ENCODE data around the gene PNP. TPM values are rescaled to one million over a fixed set of nuclear protein-coding genes. Genes with fewer than 3 reads are reported as not detected.

PNP gene
- polyA plus RNA-seq, result 10 to 100 TPM; 38.8 to 71.6 (median 69.6) TPM

DNA sequence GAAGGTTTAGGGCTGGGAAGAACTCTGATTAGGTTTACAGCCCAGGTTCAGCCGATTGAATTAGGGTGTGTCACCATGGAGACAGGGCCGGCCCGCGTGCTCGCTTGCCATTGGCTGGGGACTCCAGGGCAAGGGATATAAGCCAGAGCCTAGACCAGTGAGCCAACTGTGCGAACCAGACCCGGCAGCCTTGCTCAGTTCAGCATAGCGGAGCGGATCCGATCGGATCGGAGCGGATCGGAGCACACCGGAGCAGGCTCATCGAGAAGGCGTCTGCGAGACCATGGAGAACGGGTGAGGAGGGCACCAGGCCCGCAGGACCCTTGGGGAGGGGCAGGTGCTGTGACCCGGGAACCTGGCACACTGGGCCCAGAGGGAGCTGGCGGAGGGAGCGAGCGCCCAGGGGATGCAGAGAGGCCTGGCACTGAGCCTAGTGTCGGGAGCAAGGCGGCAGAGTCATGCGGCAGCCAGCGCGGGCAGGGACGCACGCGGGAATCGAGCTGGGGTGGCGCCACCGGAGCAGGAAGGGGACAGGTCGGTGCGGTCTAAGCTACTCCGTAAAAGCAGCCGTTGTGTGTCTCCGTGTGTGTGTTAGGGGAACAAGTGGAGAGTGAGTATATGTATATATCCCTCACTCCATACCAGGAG lies at the start of gene PNP:
TSS of gene PNP (plus strand) at position 165 of the 648 bp plus-strand sequence. CDS start at position 284, 119 bp downstream.
- H3K36me3 Mint-ChIP-seq, result peaks cover 11 to 21% (median 14%) of the 10 kb centered on the region in 3 donors

GRCh38 chr14:20419419-20419818 lies 49.8 kb upstream of the PNP start:
- no peak overlapping the region for H3K27ac Mint-ChIP-seq
- no peak for DNase-seq
- no peak overlapping the region for H3K4me3 Mint-ChIP-seq
- no peaks in the 10 kb centered on the region for H3K9me3 Mint-ChIP-seq
- peaks cover 0 to 4% (median 2%) of the 10 kb centered on the region in 3 donors for H3K27me3 Mint-ChIP-seq (ENCODE audit: low read depth in 3 of 3)
- H3K4me1 Mint-ChIP-seq, result peaks cover 3 to 12% of the 10 kb centered on the region in 2 donors
- H3K36me3 Mint-ChIP-seq, result no peaks in the 10 kb centered on the region

More for the DNA sequence above, at the start of gene PNP:
- H3K27me3 Mint-ChIP-seq (ENCODE audit: low read depth in 3 of 3), result peaks cover 0 to 8% (median 0%) of the 10 kb centered on the region in 3 donors
- H3K4me1 Mint-ChIP-seq, result peaks cover 39 to 50% of the 10 kb centered on the region in 2 donors
- no peaks in the 10 kb centered on the region for H3K9me3 Mint-ChIP-seq
- H3K4me3 Mint-ChIP-seq, result peak within 1 kb of the TSS; percentile 96 to 100 (median 99)
- peak within 1 kb of the TSS; percentile 93 to 98 (median 97) for H3K27ac Mint-ChIP-seq
- peak; percentile 72 to 80 (median 78) for DNase-seq

DNA sequence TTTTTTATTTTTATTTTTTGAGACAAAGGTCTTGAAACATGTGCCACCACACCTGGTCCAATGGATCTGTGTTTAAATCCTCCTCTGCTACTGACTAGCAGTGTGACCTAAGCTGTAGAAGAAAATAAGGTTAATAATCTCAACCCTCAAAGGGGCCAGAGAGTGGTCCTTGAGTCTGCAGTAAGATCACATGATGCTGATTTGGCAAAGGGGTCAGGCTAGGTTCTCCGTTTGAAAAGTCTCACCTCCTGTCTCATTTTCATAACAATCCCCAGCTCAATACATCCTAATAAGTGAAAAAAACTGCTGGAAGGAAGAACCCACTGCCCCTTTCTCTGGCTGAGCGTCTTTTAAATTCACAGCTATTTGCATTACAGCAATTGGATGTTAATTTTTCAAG lies 47.9 kb upstream of the PNP start:
- H3K4me3 Mint-ChIP-seq, result no peak overlapping the region
- no peak for DNase-seq
- H3K36me3 Mint-ChIP-seq, result no peaks in the 10 kb centered on the region
- H3K9me3 Mint-ChIP-seq, result no peaks in the 10 kb centered on the region
- no peak overlapping the region for H3K27ac Mint-ChIP-seq
- H3K27me3 Mint-ChIP-seq (ENCODE audit: low read depth in 3 of 3), result peaks cover 0 to 4% (median 2%) of the 10 kb centered on the region in 3 donors
- no peaks in the 10 kb centered on the region for H3K4me1 Mint-ChIP-seq

DNA sequence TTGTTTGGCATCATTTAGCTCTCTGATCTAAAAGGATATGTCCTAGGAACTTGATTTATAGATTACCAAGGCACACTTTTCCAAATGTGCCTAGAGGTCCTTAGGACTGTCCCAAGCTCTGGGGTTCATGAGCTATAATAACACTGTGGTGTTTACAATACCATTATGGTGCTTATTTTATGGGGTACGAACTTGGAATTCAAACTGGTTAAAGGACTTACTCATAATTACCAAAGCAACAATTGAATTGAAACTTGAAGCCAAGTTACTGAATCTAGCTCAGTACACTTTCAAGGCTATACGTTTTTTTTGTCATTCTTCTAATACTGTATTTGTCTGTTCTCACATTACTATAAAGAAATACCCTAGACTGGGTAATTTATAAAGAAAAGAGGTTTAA lies 46.3 kb upstream of the PNP start:
- H3K4me3 Mint-ChIP-seq, result no peak overlapping the region

DNA sequence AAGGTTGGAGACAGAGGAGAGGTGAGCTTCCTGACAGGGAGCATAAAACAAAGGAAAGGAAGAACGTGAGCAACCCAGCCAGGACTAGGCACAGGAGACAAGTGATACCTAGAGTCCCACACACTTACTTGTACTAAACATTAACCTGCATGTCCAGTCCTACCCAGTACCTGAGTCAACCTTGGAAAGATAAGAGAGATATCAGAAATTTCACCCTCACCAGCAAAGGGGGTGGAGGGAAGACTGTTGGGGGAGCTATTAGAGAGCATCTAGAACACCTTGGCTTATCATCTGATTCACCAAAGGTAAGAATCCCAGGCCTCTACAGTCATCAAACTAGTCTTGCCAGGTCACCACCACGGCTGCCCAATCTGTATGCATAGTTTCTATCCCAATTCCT lies 44.4 kb upstream of the PNP start:
- peaks cover 0 to 2% (median 0%) of the 10 kb centered on the region in 3 donors for H3K27me3 Mint-ChIP-seq (ENCODE audit: low read depth in 3 of 3)
- H3K9me3 Mint-ChIP-seq, result no peaks in the 10 kb centered on the region
- no peak overlapping the region for H3K27ac Mint-ChIP-seq
- peaks cover 22 to 26% of the 10 kb centered on the region in 2 donors for H3K4me1 Mint-ChIP-seq
- no peak for DNase-seq
- H3K4me3 Mint-ChIP-seq, result no peak overlapping the region
- H3K36me3 Mint-ChIP-seq, result no peaks in the 10 kb centered on the region

More for the DNA sequence above, 46.3 kb upstream of the PNP start:
- Mint-ChIP-seq H3K27me3 (ENCODE audit: low read depth in 3 of 3) (peaks cover 0 to 4% (median 2%) of the 10 kb centered on the region in 3 donors), H3K4me1 (peaks cover 7 to 9% of the 10 kb centered on the region in 2 donors), H3K27ac (no peak overlapping the region), H3K9me3 (no peaks in the 10 kb centered on the region), H3K36me3 (no peaks in the 10 kb centered on the region)
- no peak for DNase-seq

DNA sequence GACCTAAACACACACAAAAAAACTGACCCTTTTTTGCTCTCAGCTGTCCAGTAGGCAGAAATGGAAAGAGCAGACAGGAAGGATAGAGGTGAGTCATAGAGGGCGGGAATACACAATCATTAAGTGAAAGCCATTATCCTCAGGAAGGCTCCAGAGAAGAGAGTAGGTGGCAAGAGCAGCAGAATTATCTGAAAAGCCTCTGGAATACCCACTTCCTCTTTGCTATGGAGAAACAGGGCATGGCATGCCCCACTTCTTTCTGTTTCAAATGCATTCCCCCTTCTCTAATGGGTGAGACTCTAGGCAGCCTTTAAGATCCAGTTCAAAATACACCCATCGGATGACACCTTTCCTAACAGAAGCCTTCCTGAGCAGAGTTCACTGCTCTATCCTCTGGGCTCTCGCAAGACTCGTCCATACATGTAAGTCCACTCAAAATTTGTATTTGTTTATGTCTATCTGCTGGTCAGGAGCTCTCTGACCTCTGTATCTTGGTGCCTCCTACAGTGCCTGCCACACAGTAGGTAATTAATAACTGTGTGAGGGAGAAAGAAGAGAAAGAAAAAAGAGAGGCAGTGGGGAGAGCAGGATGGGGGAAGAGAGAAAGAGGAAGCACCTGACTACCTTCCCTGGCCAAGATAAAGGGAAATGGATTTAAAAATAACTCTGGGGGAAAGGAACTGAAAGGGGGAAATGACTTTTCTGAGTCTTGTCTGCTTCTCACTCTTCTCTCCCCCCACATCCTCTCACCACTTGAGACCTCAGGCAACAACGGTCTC lies 41.8 kb upstream of the PNP start:
- peak overlapping the region; percentile 55 to 89 (median 68) for H3K27ac Mint-ChIP-seq
- H3K4me3 Mint-ChIP-seq, result peak overlapping the region in 3 of 5 donors; percentile 16 to 43 (median 33)
- H3K27me3 Mint-ChIP-seq (ENCODE audit: low read depth in 3 of 3), result peaks cover 0 to 2% (median 0%) of the 10 kb centered on the region in 3 donors
- H3K4me1 Mint-ChIP-seq, result peaks cover 25 to 27% of the 10 kb centered on the region in 2 donors
- H3K36me3 Mint-ChIP-seq, result no peaks in the 10 kb centered on the region
- peak in 1 of 3 donors; percentile 11 for DNase-seq
- H3K9me3 Mint-ChIP-seq, result no peaks in the 10 kb centered on the region

DNA sequence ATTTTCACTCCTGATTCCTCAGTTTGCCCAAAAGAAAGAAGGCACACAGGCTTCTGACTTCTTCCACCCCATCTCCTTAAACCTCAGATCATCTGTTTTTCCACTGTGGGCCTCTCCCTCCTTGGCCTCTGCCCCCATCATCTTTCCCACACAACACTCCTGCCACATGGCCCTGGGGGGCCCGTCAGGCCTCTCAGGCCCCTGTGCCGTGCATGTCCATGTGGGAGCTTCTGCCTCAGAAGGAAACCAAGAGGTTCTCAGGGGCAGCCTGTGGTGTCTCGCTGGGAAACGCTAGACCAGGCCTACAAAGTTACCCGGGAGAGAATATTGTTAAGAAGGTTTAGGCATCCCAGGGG lies 41.2 kb upstream of the PNP start:
- H3K36me3 Mint-ChIP-seq, result no peaks in the 10 kb centered on the region
- peaks cover 0 to 2% (median 0%) of the 10 kb centered on the region in 3 donors for H3K27me3 Mint-ChIP-seq (ENCODE audit: low read depth in 3 of 3)
- H3K9me3 Mint-ChIP-seq, result no peaks in the 10 kb centered on the region
- H3K4me3 Mint-ChIP-seq, result peak overlapping the region in 3 of 5 donors; percentile 16 to 43 (median 33)
- peaks cover 25 to 27% of the 10 kb centered on the region in 2 donors for H3K4me1 Mint-ChIP-seq
- peak overlapping the region; percentile 55 to 89 (median 68) for H3K27ac Mint-ChIP-seq
- no peak for DNase-seq

- no peak overlapping the region for H3K4me3 Mint-ChIP-seq
- no peaks in the 10 kb centered on the region for H3K27me3 Mint-ChIP-seq (ENCODE audit: low read depth in 3 of 3)
- H3K4me1 Mint-ChIP-seq, result peaks cover 25 to 27% of the 10 kb centered on the region in 2 donors
- DNase-seq, result no peak
- H3K36me3 Mint-ChIP-seq, result no peaks in the 10 kb centered on the region
- H3K9me3 Mint-ChIP-seq, result no peaks in the 10 kb centered on the region
- H3K27ac Mint-ChIP-seq, result peak overlapping the region in 1 of 6 donors; percentile 82
Observed at GRCh38 chr14:20428802-20429201, 40.4 kb upstream of the PNP start.

GRCh38 chr14:20429801-20430669 lies 39.2 kb upstream of the PNP start:
- no peak for DNase-seq
- Mint-ChIP-seq H3K4me3 (peak overlapping the region in 1 of 5 donors; percentile 36), H3K4me1 (peaks cover 25 to 27% of the 10 kb centered on the region in 2 donors), H3K36me3 (no peaks in the 10 kb centered on the region), H3K9me3 (no peaks in the 10 kb centered on the region), H3K27ac (peak overlapping the region in 3 of 6 donors; percentile 35 to 56 (median 50)), H3K27me3 (ENCODE audit: low read depth in 3 of 3) (no peaks in the 10 kb centered on the region)

GRCh38 chr14:20434701-20435581 lies 34.3 kb upstream of the PNP start:
- H3K36me3 Mint-ChIP-seq, result peaks cover 0 to 3% (median 0%) of the 10 kb centered on the region in 3 donors
- H3K4me1 Mint-ChIP-seq, result peaks cover under 1 to 2% of the 10 kb centered on the region in 2 donors
- H3K27ac Mint-ChIP-seq, result no peak overlapping the region
- peaks cover 0 to 2% (median 0%) of the 10 kb centered on the region in 3 donors for H3K27me3 Mint-ChIP-seq (ENCODE audit: low read depth in 3 of 3)
- H3K9me3 Mint-ChIP-seq, result no peaks in the 10 kb centered on the region
- no peak for DNase-seq
- no peak overlapping the region for H3K4me3 Mint-ChIP-seq

GRCh38 chr14:20435582-20436362 lies 33.4 kb upstream of the PNP start, which contains the start of gene KLHL33:
Gene KLHL33 (minus strand): TSS chr14:20436166. CDS start chr14:20435811, 355 bp downstream.
- H3K9me3 Mint-ChIP-seq, result no peaks in the 10 kb centered on the region
- H3K4me3 Mint-ChIP-seq, result no peak within 1 kb of the TSS
- H3K4me1 Mint-ChIP-seq, result peaks cover 3 to 5% of the 10 kb centered on the region in 2 donors
- peaks cover 0 to 3% (median 0%) of the 10 kb centered on the region in 3 donors for H3K36me3 Mint-ChIP-seq
- peaks cover under 1 to 2% (median 2%) of the 10 kb centered on the region in 3 donors for H3K27me3 Mint-ChIP-seq (ENCODE audit: low read depth in 3 of 3)
- no peak for DNase-seq
- H3K27ac Mint-ChIP-seq, result no peak within 1 kb of the TSS

- no peak for DNase-seq
- no peak overlapping the region for H3K27ac Mint-ChIP-seq
- H3K27me3 Mint-ChIP-seq (ENCODE audit: low read depth in 3 of 3), result peaks cover 1 to 2% (median 2%) of the 10 kb centered on the region in 3 donors
- no peak overlapping the region for H3K4me3 Mint-ChIP-seq
- no peaks in the 10 kb centered on the region for H3K9me3 Mint-ChIP-seq
- peaks cover 8 to 11% of the 10 kb centered on the region in 2 donors for H3K4me1 Mint-ChIP-seq
- peaks cover 0 to 3% (median 0%) of the 10 kb centered on the region in 3 donors for H3K36me3 Mint-ChIP-seq
Observed at GRCh38 chr14:20436363-20436755, 32.8 kb upstream of the PNP start.

All from immature natural killer cell (primary cell).